DMS153 (cell line): Measurements from ENCODE around the gene OPTC.
"Not testable (repeated sequence)": the region's sequence is repeated elsewhere in the genome, so short reads cannot be mapped to it uniquely, and the experiment has no call there.

Experiments
- DNase-seq: peaks from one replicate; lab custom pipeline; 2025; lab: John Stamatoyannopoulos, UW

Gene OPTC

GRCh38 chr1:203465146-203465798 lies 28.7 kb upstream of the OPTC start:
- no peak for DNase-seq

GRCh38 chr1:203465948-203466347 lies 28.0 kb upstream of the OPTC start:
- peak; percentile 57 for DNase-seq

DNA sequence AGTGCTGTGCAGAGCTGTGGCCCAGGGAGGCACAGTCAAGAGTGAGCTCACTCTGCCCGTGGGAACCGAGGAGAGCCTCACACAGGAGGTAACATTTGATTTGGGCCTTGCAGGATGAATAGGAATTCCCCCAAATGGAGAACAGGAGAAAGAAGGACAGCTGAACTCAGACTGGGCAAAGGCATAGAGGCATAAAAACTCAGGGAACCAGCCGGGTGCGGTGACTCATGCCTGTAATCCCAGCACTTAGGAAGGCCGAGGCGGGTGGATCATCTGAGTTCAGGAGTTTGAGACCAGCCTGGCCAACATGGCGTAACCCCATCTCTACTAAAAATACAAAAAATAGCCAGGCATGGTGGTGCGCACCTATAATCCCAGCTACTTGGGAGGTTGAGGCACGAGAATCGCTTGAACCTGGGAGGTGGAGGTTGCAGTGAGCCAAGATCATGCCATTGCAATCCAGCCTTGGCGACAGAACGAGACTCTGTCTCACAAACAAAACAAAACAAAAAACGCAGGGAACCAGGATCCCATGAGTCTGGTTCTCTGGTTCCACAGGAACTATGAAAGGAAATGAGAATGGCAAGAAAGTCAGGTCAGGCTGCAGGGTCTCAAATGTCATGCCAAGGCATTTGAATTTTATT lies 26.9 kb upstream of the OPTC start:
- DNase-seq = not testable (repeated sequence)

- DNase-seq = no peak
Measured at GRCh38 chr1:203467550-203467921, 26.4 kb upstream of the OPTC start.

- no peak for DNase-seq
Measured at GRCh38 chr1:203468326-203468725, 25.6 kb upstream of the OPTC start.

- DNase-seq = no peak
Measured at GRCh38 chr1:203470240-203470639, 23.7 kb upstream of the OPTC start.

DNA sequence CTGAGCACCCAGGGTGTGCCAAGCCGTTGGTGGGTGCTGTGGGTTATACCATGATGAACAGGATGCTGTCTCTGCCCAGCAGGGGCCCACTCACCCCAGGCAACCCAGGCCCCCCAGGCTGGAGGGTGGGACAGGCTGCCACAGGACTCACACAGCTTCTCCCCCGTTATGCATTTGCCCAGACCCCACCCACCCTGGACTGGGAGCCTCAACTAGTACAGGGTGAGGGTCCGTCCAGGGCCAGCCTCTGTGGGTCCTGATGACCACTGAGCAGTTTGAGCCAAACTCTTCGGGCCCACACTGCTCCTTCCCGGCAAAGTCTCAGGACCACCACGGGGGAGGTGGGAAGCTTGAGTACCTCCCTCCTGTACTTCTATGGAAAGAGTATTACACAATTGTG lies 22.1 kb upstream of the OPTC start:
- no peak for DNase-seq

GRCh38 chr1:203473281-203473680 lies 20.7 kb upstream of the OPTC start:
- DNase-seq = no peak

DNA sequence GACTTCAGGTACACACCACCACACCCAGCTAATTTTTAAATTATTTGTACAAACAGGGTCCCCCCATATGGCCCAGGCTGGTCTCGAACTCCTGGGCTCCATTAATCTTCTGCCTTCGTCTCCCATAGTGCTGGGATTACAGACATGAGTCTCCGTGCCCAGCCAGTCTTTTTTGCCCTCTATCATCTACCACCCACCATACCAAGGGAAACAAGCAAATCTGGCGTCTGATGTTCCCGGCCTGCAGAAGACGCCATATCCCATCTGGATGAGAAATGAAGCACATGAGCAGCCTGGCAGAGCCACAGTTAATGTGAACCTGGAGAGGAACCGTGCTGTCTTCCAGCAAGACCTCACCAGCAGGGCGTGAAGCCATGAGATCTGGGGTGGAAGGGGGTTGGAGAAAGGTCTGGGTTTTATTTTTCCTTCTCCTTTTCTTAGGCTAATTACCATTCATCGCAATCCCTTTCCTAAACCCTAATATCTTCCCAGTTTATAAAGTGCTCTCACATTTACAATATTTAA lies 20.1 kb upstream of the OPTC start:
- DNase-seq = no peak

DNA sequence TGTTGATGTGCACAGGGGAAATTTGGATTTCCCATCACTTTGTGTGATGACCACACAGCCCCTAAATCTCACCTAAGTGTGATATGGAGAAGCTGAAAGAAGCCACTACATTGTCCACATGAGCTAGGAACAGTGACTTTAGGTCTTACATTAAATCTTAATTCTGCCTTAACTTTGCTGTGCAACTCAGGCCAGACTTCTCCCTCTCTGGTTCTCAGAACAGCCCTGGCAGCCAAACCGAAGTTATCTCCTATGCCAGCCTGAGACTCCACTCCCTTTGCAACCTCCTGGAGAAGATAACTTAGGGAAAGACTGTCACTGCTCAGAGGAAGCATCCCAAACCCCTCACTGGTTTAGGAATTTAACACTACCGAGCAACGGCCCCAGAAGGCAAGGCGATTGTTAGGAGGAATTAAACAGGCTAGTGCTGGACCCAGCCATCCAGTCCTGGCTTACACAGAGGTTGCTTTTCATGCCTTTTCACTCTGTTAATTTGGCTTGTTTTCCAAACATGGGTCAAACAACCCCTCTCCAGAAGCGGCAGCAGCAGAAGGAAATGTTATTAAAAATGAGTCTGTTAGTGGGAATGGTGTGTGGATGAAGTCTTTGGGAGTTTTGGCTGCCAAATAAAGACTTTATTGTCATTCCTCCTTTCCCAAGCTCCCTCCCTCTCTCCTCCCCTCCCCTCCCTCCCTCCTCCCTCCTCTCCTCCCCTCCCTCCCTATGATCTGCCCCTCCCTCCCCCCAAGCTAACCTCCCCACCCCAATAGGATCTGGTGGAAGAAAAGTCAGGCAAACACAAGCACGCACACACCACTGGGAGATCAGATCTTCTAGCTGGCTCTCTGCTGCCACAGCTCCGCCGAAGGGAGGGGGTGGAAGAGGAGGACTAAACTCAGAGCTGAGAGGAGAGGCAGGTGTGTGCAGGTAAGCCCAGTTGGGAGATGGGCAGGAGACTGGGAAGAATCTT lies 18.7 kb upstream of the OPTC start, which contains the start of gene PRELP:
PRELP (plus strand) TSS at position 795 of the 970 bp plus-strand sequence. CDS start 7,379 bp downstream, outside the sequence.
- DNase-seq = peak; percentile 78

DNA sequence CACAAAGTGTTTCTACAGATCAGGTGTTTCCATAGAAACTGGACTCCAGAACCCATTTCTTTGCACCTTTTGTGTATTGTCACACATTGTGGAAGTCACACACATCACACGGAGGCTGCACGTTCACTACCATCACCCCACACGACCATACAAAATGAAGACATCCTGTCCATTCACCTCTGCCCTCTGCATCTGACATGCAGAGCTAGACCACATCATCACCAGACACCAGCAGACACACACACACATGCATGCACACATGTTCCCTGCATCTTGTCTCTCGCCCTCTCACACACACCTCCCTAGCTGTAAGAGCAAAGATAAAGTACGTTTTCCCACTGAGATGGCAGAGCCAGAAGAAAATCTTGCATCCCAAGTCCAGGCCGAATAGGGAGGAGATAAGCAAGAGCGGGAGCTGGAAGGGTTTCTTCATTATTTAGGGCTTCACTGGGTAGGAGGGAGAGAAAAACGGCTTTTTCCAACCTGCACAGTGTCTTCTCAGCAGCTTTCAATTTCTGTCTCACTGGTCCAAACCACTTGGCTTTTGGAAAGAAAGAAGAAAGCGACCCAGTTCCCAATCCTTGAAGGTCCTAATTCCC lies 17.6 kb upstream of the OPTC start:
- no peak for DNase-seq

GRCh38 chr1:203477748-203478147 lies 16.2 kb upstream of the OPTC start:
- DNase-seq = no peak

GRCh38 chr1:203478231-203478630 lies 15.7 kb upstream of the OPTC start:
- DNase-seq = no peak

DNA sequence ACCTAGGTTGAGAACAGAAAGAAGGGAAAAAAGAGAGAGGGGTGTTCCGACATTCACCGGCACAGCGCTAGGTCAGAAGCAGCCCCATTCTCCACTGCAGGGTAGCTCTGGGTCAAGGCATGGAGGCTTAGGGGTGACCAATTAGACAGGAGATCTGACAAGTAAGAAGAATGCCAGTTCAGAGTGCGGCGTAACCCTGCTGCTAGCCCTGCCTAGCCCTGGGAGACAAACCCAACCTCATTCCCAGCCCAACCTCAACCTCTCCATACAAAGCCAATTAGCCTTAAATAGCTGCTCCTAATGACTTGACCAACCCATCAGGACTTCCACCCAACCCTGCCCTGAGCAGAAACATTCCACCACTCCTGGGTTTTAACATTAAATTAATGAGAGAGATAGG lies 15.0 kb upstream of the OPTC start:
- DNase-seq = no peak

GRCh38 chr1:203479646-203480045 lies 14.3 kb upstream of the OPTC start:
- DNase-seq = no peak

DNA sequence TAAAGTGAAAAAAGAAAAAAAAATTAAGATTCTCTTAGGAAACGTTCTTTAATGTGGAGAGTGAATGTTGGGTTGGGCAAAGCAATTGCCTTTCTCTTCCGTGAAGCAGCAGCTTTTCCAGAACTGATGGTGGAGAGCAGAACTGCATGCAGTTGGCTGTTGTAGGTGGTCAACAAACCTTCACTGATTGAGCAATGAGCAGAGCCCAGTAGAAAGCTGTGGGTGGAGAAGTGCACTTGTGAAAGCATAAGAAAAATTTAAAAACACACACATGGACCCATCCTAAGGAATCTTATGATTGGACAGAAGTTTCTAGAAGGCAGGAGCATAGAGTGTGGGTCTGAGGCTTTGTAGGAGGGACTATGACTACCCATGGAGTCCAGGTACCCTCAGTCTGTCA lies 13.9 kb upstream of the OPTC start:
- no peak for DNase-seq

GRCh38 chr1:203480525-203481084 lies 13.3 kb upstream of the OPTC start:
- DNase-seq = peak; percentile 94

DNA sequence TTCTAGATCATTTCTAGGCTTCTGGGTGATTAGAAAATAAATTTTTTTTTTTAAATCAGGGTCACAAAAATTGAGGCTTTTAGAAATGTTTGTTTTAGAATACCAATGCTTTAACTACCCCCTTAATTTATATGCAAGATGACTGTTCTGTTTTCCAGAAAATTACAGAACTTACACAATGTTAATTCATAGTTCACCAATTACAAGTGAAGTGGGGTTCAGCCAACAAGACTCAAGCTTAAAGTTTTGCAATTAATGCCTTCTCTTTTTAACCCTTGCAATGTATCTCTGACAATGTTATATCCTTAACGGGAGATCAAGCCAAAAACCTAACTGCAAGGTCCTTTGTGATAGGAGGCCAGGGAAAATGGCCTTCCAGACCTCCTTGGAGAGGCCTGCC lies 12.8 kb upstream of the OPTC start:
- DNase-seq = no peak

- DNase-seq = no peak
Measured at GRCh38 chr1:203486618-203487370, 7.2 kb upstream of the OPTC start.

DNA sequence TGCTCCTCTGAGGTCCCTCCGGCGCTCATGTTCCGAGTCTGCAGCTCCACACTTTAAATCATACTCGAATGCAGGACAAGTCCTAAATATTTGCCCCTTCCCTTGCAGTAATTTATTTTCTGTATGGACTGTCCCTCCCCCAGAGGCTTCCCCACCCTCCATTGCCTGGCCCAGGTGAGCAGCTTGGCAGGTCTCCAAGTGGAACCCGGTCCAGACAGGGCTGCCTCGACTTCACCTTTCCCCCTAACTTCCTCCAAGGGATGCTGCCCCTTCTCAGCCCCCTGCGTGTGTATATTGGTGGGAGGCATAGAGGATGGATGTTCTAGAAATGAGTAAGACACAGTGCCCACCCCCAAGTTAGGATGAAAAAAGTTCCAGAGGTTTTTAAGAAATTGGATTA lies 5.4 kb upstream of the OPTC start:
- no peak for DNase-seq

- no peak for DNase-seq
Measured at GRCh38 chr1:203490607-203491006, 3.3 kb upstream of the OPTC start.
